ENCODE measurements around the gene TCF12. TPM values are rescaled to one million over a fixed set of nuclear protein-coding genes. Genes with fewer than 3 reads are reported as not detected.

TCF12 gene
- total and polyA plus RNA-seq, 2 donors (not counting 3 experiments of a cell fraction or from before 2014, with no cell fraction given): 72.1 to 133 TPM

- ChIA-PET CTCF (interaction anchor here (0.7 to 2.3 kb wide), 27 partner anchors 8 to 647 kb away, joined by 3 to 18 read pairs (median 4); partner anchors contain the start of gene TCF12), POLR2A (no interaction called here)
- FAIRE-seq (peak; percentile 50), DNase-seq (ENCODE audit: low read depth, low spot score) (peak; percentile 75)
- Histone ChIP-seq H3K36me3 (ENCODE audit: control insufficient read depth in 2 of 2, extremely low read depth in 1 of 2, insufficient read depth in 2 of 2, low read length in 2 of 2) (no peaks in the 10 kb centered on the region), H3K27ac (ENCODE audit: insufficient read depth, low read depth, low read length) (no peak overlapping the region), H2AFZ (ENCODE audit: low read depth, low read length) (no peak overlapping the region), H3K4me1 (ENCODE audit: control insufficient read depth, extremely low read depth, insufficient read depth, low read length) (peaks cover 33% of the 10 kb centered on the region), H3K4me3 (replicated peaks in 1 of 3; ENCODE audit: insufficient read depth in 1 of 3, low read depth in 1 of 3, low read length in 3 of 3) (no peak overlapping the region), H4K20me1 (replicated peaks; ENCODE audit: control insufficient read depth, extremely low read depth, insufficient read depth, low read length) (no peaks in the 10 kb centered on the region), H3K79me2 (ENCODE audit: control insufficient read depth, insufficient read depth, low read length) (peaks cover 34% of the 10 kb centered on the region), H3K9me1 (replicated peaks; ENCODE audit: control insufficient read depth, extremely low read depth, insufficient read depth, low read length) (no peaks in the 10 kb centered on the region), H3K9ac (replicated peaks; ENCODE audit: extremely low read depth, insufficient read depth, low read length) (no peak overlapping the region), H3K4me2 (ENCODE audit: insufficient read depth, low read length) (no peak overlapping the region), H3K9me3 (replicated peaks; ENCODE audit: control insufficient read depth, insufficient read depth, low read length) (no peaks in the 10 kb centered on the region), H3K27me3 (ENCODE audit: control insufficient read depth in 2 of 2, insufficient read depth in 2 of 2, low read length in 2 of 2) (no peaks in the 10 kb centered on the region)
- no TSS peak for BruUV-seq (replicated peaks)
- dilution Hi-C loops (cut with MboI; ENCODE audit: extremely low pct_ligation_motif_present, low sequenced_read_pairs): no loop called here
- no peak for TF ChIP-seq JUN (IDR thresholded peaks at IDR 0.05; ENCODE audit: borderline replicate concordance, insufficient read depth, insufficient read length, low read depth)
- no peak for TF ChIP-seq FOS (IDR thresholded peaks at IDR 0.05; ENCODE audit: borderline replicate concordance, insufficient read depth, low read length)
- TF ChIP-seq CTCF (IDR thresholded peaks at IDR 0.05; ENCODE audit: extremely low read depth in 1 of 2, insufficient read depth in 1 of 2, low read depth in 1 of 2, low read length in 2 of 2): peak; percentile 61 to 74
- intact Hi-C loops (cut with micrococcal nuclease): loop anchor here (1.0 to 10.0 kb wide), 4 partner anchors 122 to 404 kb away; partner anchors contain the start of genes TCF12 and ZNF280D
Measured at GRCh38 chr15:57138349-57138788, 219.9 kb downstream of the TCF12 start.

GRCh38 chr15:57143511-57144078, 225.2 kb downstream of the TCF12 start:
- H3K4me1 ChIP-seq (ENCODE audit: control insufficient read depth, extremely low read depth, insufficient read depth, low read length): peaks cover 9% of the 10 kb centered on the region

More at GRCh38 chr15:57143511-57144078, 225.2 kb downstream of the TCF12 start:
- intact Hi-C loops (cut with micrococcal nuclease) (no loop called here), dilution Hi-C loops (cut with MboI; ENCODE audit: extremely low pct_ligation_motif_present, low sequenced_read_pairs) (no loop called here)
- no peaks in the 10 kb centered on the region for H3K36me3 ChIP-seq (ENCODE audit: control insufficient read depth in 2 of 2, extremely low read depth in 1 of 2, insufficient read depth in 2 of 2, low read length in 2 of 2)
- TF ChIP-seq MYC (IDR thresholded peaks at IDR 0.05; ENCODE audit: low read depth, low read length) (no peak), FOS (IDR thresholded peaks at IDR 0.05; ENCODE audit: borderline replicate concordance, insufficient read depth, low read length) (no peak), POLR2AphosphoS5 (IDR thresholded peaks at IDR 0.05; ENCODE audit: insufficient read depth, low read depth, low read length) (no peak), GATA2 (IDR thresholded peaks at IDR 0.05; ENCODE audit: insufficient read depth, insufficient read length, low read depth, low read length) (no peak), CTCF (IDR thresholded peaks at IDR 0.05; ENCODE audit: extremely low read depth in 1 of 2, insufficient read depth in 1 of 2, low read depth in 1 of 2, low read length in 2 of 2) (no peak), POLR2A (IDR thresholded peaks at IDR 0.05; ENCODE audit: low read depth, low read length) (no peak), EZH2 (IDR thresholded peaks at IDR 0.05; ENCODE audit: borderline replicate concordance, low read depth, low read length, severe bottlenecking) (no peak), JUN (IDR thresholded peaks at IDR 0.05; ENCODE audit: borderline replicate concordance, insufficient read depth, insufficient read length, low read depth) (no peak)
- TF ChIP-seq, protein P1, sequence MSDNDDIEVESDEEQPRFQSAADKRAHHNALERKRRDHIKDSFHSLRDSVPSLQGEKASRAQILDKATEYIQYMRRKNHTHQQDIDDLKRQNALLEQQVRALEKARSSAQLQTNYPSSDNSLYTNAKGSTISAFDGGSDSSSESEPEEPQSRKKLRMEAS (IDR thresholded peaks at IDR 0.05; ENCODE audit: insufficient read depth, insufficient read length): no peak
- ChIA-PET POLR2A (no interaction called here), CTCF (interaction anchor here (0.6 kb wide), 1 partner anchor 13 kb away, joined by 4 read pairs; no protein-coding TSS in a partner anchor)
- H4K20me1 ChIP-seq (replicated peaks; ENCODE audit: control insufficient read depth, extremely low read depth, insufficient read depth, low read length): no peaks in the 10 kb centered on the region
- H3K27me3 ChIP-seq (ENCODE audit: control insufficient read depth in 2 of 2, insufficient read depth in 2 of 2, low read length in 2 of 2): no peaks in the 10 kb centered on the region
- no peak for FAIRE-seq
- peaks cover 19% of the 10 kb centered on the region for H3K79me2 ChIP-seq (ENCODE audit: control insufficient read depth, insufficient read depth, low read length)
- no TSS peak for BruUV-seq (replicated peaks)
- no peaks in the 10 kb centered on the region for H3K9me3 ChIP-seq (replicated peaks; ENCODE audit: control insufficient read depth, insufficient read depth, low read length)
- H3K9me1 ChIP-seq (replicated peaks; ENCODE audit: control insufficient read depth, extremely low read depth, insufficient read depth, low read length): no peaks in the 10 kb centered on the region
- H3K4me3 ChIP-seq (replicated peaks in 1 of 3; ENCODE audit: insufficient read depth in 1 of 3, low read depth in 1 of 3, low read length in 3 of 3): no peak overlapping the region
- no peak overlapping the region for H3K9ac ChIP-seq (replicated peaks; ENCODE audit: extremely low read depth, insufficient read depth, low read length)
- no peak overlapping the region for H3K4me2 ChIP-seq (ENCODE audit: insufficient read depth, low read length)
- no peak overlapping the region for H3K27ac ChIP-seq (ENCODE audit: insufficient read depth, low read depth, low read length)
- DNase-seq (ENCODE audit: low read depth, low spot score): no peak
- no peak overlapping the region for H2AFZ ChIP-seq (ENCODE audit: low read depth, low read length)
